CD14-positive monocyte (primary cell): ENCODE data around the gene KCTD19. TPM values are rescaled to one million over a fixed set of nuclear protein-coding genes. Genes with fewer than 3 reads are reported as not detected.

Experiments used
- DNase-seq, 3 donors: peaks; one replicate each; pipeline ENCODE4 v3.0.0-alpha.2; 2011 to 2022
- H2AFZ ChIP-seq: 2 replicates; pipeline ENCODE4 v1.6.0; 2012; ENCODE audit warnings: mild to moderate bottlenecking, low read depth, low read length, inconsistent platforms; ENCODE audit not compliant: insufficient read depth, poor library complexity, severe bottlenecking
- H3K27ac ChIP-seq, 2 donors: 1 replicate in 1 of 2; 2 replicates in 1 of 2; pipeline ENCODE4 v1.5.1; 2012 to 2013; ENCODE audit warnings: low read length in 2 of 2, control low read depth in 1 of 2, inconsistent platforms in 1 of 2, low read depth in 1 of 2, mild to moderate bottlenecking in 1 of 2
- H3K27me3 ChIP-seq, 2 donors: one replicate each; pipeline versions ENCODE4 v1.6.0 to v1.6.1; 2011 to 2013; ENCODE audit warnings: low read length in 2 of 2; ENCODE audit not compliant: control insufficient read depth in 2 of 2, insufficient read depth in 2 of 2
- H3K36me3 ChIP-seq, 2 donors: replicated peaks in 1 of 2; 1 replicate in 1 of 2; 2 replicates in 1 of 2; pipeline versions ENCODE4 v1.5.1 to v1.6.1; 2012 to 2013; ENCODE audit warnings: low read length in 2 of 2, control low read depth in 1 of 2, inconsistent platforms in 1 of 2, mild to moderate bottlenecking in 1 of 2; ENCODE audit not compliant: insufficient read depth in 2 of 2, control insufficient read depth in 1 of 2
- H3K4me1 ChIP-seq, 2 donors: 1 replicate in 1 of 2; 2 replicates in 1 of 2; pipeline versions ENCODE4 v1.5.1 to v1.6.1; 2012 to 2013; ENCODE audit warnings: low read length in 2 of 2, control low read depth in 1 of 2, inconsistent platforms in 1 of 2, mild to moderate bottlenecking in 1 of 2, moderate library complexity in 1 of 2; ENCODE audit not compliant: insufficient read depth in 2 of 2, control insufficient read depth in 1 of 2
- H3K4me2 ChIP-seq: replicated peaks from 2 replicates; pipeline ENCODE3; 2012; ENCODE audit warnings: low read length, moderate library complexity, mild to moderate bottlenecking; ENCODE audit not compliant: poor library complexity, severe bottlenecking; ENCODE audit errors: extremely low read depth
- H3K4me3 ChIP-seq, 3 experiments: fragments of 200-600 bp in 1 of 3; sonication (generic) in 1 of 3; replicated peaks in 1 of 3; 1 replicate in 2 of 3; 2 replicates in 1 of 3; pipeline ENCODE4 v1.5.1; 2011 to 2013; ENCODE audit warnings: low read length in 3 of 3, mild to moderate bottlenecking in 3 of 3, control low read depth in 2 of 3, low read depth in 2 of 3, inconsistent platforms in 1 of 3, moderate library complexity in 1 of 3
- H3K79me2 ChIP-seq: 2 replicates; pipeline ENCODE4 v1.6.0; 2012; ENCODE audit warnings: mild to moderate bottlenecking, control low read depth, inconsistent platforms, low read length, moderate library complexity; ENCODE audit not compliant: insufficient read depth
- H3K9ac ChIP-seq: 2 replicates; pipeline ENCODE4 v1.6.0; 2017; ENCODE audit warnings: low read length, mild to moderate bottlenecking; ENCODE audit not compliant: insufficient read depth, poor library complexity, severe bottlenecking
- H3K9me3 ChIP-seq, 2 donors: replicated peaks in 1 of 2; 1 replicate in 1 of 2; 2 replicates in 1 of 2; pipeline versions ENCODE4 v1.5.1 to v1.6.1; 2012 to 2013; ENCODE audit warnings: low read length in 2 of 2, control low read depth in 1 of 2; ENCODE audit not compliant: control insufficient read depth in 1 of 2, insufficient read depth in 1 of 2
- H4K20me1 ChIP-seq: 2 replicates; pipeline ENCODE4 v1.6.0; 2012; ENCODE audit warnings: mild to moderate bottlenecking, low read length, control low read depth, moderate library complexity; ENCODE audit not compliant: insufficient read depth
- H3K27ac Mint-ChIP-seq, 7 donors: one replicate each; pipeline ENCODE4 v1.8.0; 2020; ENCODE audit warnings: mild to moderate bottlenecking in 7 of 7, mixed read lengths in 7 of 7, moderate library complexity in 6 of 7, inconsistent platforms in 2 of 7
- H3K27me3 Mint-ChIP-seq, 3 donors: one replicate each; pipeline ENCODE4 v1.8.0; 2021 to 2022; ENCODE audit warnings: low read depth in 3 of 3, mild to moderate bottlenecking in 3 of 3, mixed read lengths in 3 of 3, moderate library complexity in 3 of 3, inconsistent platforms in 1 of 3
- H3K36me3 Mint-ChIP-seq, 2 donors: one replicate each; pipeline ENCODE4 v1.8.0; 2020; ENCODE audit warnings: mixed read lengths in 2 of 2, inconsistent platforms in 1 of 2, mild to moderate bottlenecking in 1 of 2
- H3K4me1 Mint-ChIP-seq: one replicate; pipeline ENCODE4 v1.8.0; 2020; ENCODE audit warnings: mild to moderate bottlenecking, mixed read lengths
- H3K4me3 Mint-ChIP-seq, 2 donors: one replicate each; pipeline ENCODE4 v1.8.0; 2020; ENCODE audit warnings: mild to moderate bottlenecking in 2 of 2, mixed read lengths in 2 of 2, moderate library complexity in 1 of 2
- H3K9me3 Mint-ChIP-seq, 7 donors: one replicate each; pipeline ENCODE4 v1.8.0; 2020 to 2022; ENCODE audit warnings: mixed read lengths in 7 of 7, mild to moderate bottlenecking in 6 of 7, moderate library complexity in 6 of 7, inconsistent platforms in 2 of 7
- WGBS: methylation state at CpG from one replicate; pipeline ENCODE4 v1.1.5; 2013; ENCODE audit warnings: missing lambda C conversion rate; ENCODE audit not compliant: insufficient coverage; 5-methylcytosine and 5-hydroxymethylcytosine counted together
- intact Hi-C, 2 donors: fragments of 100-400 bp; cut with micrococcal nuclease; formaldehyde crosslinking; loops; one replicate each; pipeline versions ENCODE4 v1.15.0 to v1.15.1; 2023
- polyA plus RNA-seq, 3 donors: library from polyadenylated mRNA; depleted of rRNA in 1 of 3; unstranded in 2 of 3; stranded (reverse) in 1 of 3; fragments of 300-500 nt in 2 of 3; fragments of >200 nt in 1 of 3; fragmentation: Illumina TruSeq in 2 of 3; gene quantifications; 1 replicate in 2 of 3; 2 replicates in 1 of 3; pipeline ENCODE4 v1.2.3, GENCODE V29; 2012 to 2021
- TF ChIP-seq, protein P1 (sequence below): fragments of 200-600 bp; IDR thresholded peaks from one replicate; pipeline ENCODE4 v1.8.0; 2022; ENCODE audit warnings: antibody characterized with exemption, mild to moderate bottlenecking

KCTD19 gene
- polyA plus RNA-seq, 3 donors = not detected

GRCh38 chr16:67249178-67250044, 77.1 kb downstream of the KCTD19 start:
- peaks cover 0 to 9% (median 4%) of the 10 kb centered on the region in 7 donors for H3K9me3 Mint-ChIP-seq
- H3K9ac ChIP-seq = peak overlapping the region; percentile 58
- H3K27me3 ChIP-seq = peaks cover 24 to 32% of the 10 kb centered on the region in 2 donors
- 27% methylated on average over 18 of the region's 22 CpGs for WGBS
- no peaks in the 10 kb centered on the region for H3K36me3 ChIP-seq
- peak overlapping the region in 1 of 3 experiments; percentile 97 for H3K4me3 ChIP-seq
- intact Hi-C loops = loop anchor here in 1 of 2 donors (10.0 kb wide), 3 partner anchors 225 to 555 kb away; partner anchors contain the start of genes CMTM4 and CTCF
- H3K27me3 Mint-ChIP-seq = peaks cover 22 to 44% (median 32%) of the 10 kb centered on the region in 3 donors
- peak overlapping the region; percentile 76 for H2AFZ ChIP-seq
- TF ChIP-seq, protein P1, sequence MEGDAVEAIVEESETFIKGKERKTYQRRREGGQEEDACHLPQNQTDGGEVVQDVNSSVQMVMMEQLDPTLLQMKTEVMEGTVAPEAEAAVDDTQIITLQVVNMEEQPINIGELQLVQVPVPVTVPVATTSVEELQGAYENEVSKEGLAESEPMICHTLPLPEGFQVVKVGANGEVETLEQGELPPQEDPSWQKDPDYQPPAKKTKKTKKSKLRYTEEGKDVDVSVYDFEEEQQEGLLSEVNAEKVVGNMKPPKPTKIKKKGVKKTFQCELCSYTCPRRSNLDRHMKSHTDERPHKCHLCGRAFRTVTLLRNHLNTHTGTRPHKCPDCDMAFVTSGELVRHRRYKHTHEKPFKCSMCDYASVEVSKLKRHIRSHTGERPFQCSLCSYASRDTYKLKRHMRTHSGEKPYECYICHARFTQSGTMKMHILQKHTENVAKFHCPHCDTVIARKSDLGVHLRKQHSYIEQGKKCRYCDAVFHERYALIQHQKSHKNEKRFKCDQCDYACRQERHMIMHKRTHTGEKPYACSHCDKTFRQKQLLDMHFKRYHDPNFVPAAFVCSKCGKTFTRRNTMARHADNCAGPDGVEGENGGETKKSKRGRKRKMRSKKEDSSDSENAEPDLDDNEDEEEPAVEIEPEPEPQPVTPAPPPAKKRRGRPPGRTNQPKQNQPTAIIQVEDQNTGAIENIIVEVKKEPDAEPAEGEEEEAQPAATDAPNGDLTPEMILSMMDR = no peak
- H3K4me2 ChIP-seq = peak overlapping the region; percentile 87
- H3K4me1 ChIP-seq = peaks cover 35 to 42% of the 10 kb centered on the region in 2 donors
- H3K79me2 ChIP-seq = peaks cover 20% of the 10 kb centered on the region
- H3K4me3 Mint-ChIP-seq = peak overlapping the region; percentile 68 to 80
- no peak for DNase-seq
- H3K27ac Mint-ChIP-seq = peak overlapping the region in 1 of 7 donors; percentile 23
- H3K9me3 ChIP-seq = no peaks in the 10 kb centered on the region
- peaks cover 38% of the 10 kb centered on the region for H3K4me1 Mint-ChIP-seq
- peaks cover 9% of the 10 kb centered on the region for H4K20me1 ChIP-seq
- H3K36me3 Mint-ChIP-seq = peaks cover 3 to 4% of the 10 kb centered on the region in 2 donors
- H3K27ac ChIP-seq = no peak overlapping the region

- H3K9ac ChIP-seq = peak within 1 kb of the TSS; percentile 58
- peak within 1 kb of the TSS; percentile 76 for H2AFZ ChIP-seq
- H3K79me2 ChIP-seq = peaks cover 23% of the 10 kb centered on the region
- no peaks in the 10 kb centered on the region for H3K9me3 ChIP-seq
- intact Hi-C loops = loop anchor here in 1 of 2 donors (10.0 kb wide), 3 partner anchors 226 to 554 kb away; partner anchors contain the start of genes CMTM4 and CTCF
- peaks cover 3 to 4% of the 10 kb centered on the region in 2 donors for H3K36me3 Mint-ChIP-seq
- H3K4me1 Mint-ChIP-seq = peaks cover 45% of the 10 kb centered on the region
- TF ChIP-seq, protein P1 = peak; percentile 30
- no peak within 1 kb of the TSS for H3K27ac ChIP-seq
- H3K4me2 ChIP-seq = peak within 1 kb of the TSS; percentile 87
- H3K4me1 ChIP-seq = peaks cover 43 to 49% of the 10 kb centered on the region in 2 donors
- peak within 1 kb of the TSS; percentile 3 to 97 (median 28) for H3K4me3 ChIP-seq
- H3K9me3 Mint-ChIP-seq = peaks cover 0 to 9% (median 4%) of the 10 kb centered on the region in 7 donors
- H3K27me3 ChIP-seq = peaks cover 24 to 32% of the 10 kb centered on the region in 2 donors
- peak within 1 kb of the TSS in 5 of 7 donors; percentile 37 to 100 (median 69) for H3K27ac Mint-ChIP-seq
- DNase-seq = peak in 1 of 3 donors; percentile 21
- H4K20me1 ChIP-seq = peaks cover 9% of the 10 kb centered on the region
- H3K4me3 Mint-ChIP-seq = peak within 1 kb of the TSS; percentile 92
- H3K36me3 ChIP-seq = no peaks in the 10 kb centered on the region
- under 1% methylated on average over 75 of the region's 75 CpGs for WGBS
- peaks cover 22 to 44% (median 32%) of the 10 kb centered on the region in 3 donors for H3K27me3 Mint-ChIP-seq
Observed at GRCh38 chr16:67248401-67249177, 78.0 kb downstream of the KCTD19 start, which contains the start of gene SLC9A5. SLC9A5 (plus strand) TSS chr16:67248979; CDS start chr16:67249015, 36 bp downstream.
